ENCODE results near the gene AMN.
"Not testable (repeated sequence)": the region's sequence is repeated elsewhere in the genome, so short reads cannot be mapped to it uniquely, and the experiment has no call there.

AMN gene

DNA sequence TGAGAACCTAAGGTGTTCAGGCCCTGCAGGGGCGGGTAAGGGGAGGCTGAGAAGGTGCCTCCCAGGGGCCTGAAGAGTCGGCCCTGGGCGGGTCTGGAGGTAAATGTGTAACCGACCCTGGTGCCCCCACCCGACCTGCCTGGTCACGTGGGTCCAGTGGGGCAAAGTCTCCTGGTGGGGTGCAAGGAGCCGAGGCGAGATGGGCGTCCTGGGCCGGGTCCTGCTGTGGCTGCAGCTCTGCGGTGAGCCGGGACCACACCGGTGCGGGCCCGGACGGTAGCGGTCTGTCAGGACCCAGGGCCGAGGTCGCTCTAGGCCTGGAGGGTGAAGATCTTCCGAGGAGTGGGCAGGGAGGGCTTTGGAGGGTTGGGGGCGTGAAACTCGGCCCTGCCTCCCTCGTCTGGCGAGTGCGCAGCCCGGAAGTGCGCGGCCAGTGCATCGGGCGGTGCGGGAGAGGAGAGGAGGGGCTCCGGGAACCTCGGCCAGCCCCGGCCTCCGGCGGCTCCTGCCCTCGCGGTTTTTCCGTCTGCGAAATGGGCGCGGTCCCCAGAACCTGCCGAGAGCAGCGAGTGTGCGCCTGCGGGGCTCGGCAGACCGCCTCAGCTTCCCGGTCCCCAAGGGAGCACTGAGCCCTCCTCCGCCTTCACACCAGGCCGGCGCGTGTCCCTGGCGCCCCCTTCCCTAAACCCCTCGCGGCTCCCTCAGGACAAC, at the start of gene AMN:
Gene AMN, plus strand, starts transcription at position 174 of the 711 bp plus-strand sequence. Its CDS starts 26 bp downstream, at position 200.
- DNase-seq (ENCODE audit: low read depth) = no peak

DNA sequence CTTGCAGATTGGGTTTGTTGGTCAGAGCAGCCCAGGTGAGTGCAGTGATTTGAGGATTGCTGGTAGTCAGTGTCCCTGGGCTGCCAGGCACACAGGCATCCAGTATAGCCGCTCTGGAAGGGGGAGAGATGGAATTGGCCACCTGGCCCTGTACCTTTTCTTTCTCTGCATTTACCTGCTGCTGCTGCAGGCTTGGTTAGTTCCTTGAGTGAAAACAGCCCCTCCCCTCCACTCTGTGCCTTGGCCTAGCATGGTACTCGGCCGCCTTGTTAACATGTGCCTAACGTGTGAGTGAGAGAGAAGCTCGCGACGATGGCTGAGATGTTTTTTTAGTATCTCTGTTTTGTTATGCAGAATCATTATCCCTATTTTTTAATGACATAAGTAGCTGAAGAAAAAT, 49.3 kb upstream of the AMN start:
- no peak for DNase-seq (ENCODE audit: low read depth)

GRCh38 chr14:102873546-102874061, 48.9 kb upstream of the AMN start:
- no peak for DNase-seq (ENCODE audit: low read depth)

DNA sequence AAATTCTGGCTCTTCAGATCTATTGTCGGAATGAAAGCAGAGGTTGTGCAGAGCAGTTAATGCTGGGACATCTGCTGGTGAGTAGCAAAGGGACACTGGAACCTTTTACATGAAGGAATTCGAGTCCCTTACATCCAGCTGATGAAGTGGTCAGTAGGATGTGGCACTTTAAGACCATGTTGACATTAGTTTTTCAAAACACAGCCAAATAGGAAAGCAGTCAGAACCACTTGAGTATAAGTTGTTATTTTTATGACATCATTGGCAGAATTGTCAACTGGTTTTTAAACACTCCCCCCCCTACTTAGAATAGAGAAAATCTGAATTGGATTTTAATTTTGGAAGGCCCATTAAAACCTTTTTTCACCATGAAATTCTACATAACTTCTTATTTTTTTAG, 46.8 kb upstream of the AMN start:
- no peak for DNase-seq (ENCODE audit: low read depth)

- DNase-seq (ENCODE audit: low read depth) = not testable (repeated sequence)
Observed at GRCh38 chr14:102877511-102877910, 45.0 kb upstream of the AMN start.

- DNase-seq (ENCODE audit: low read depth) = no peak
Observed at GRCh38 chr14:102878174-102878969, 44.1 kb upstream of the AMN start.

GRCh38 chr14:102878970-102879460, 43.4 kb upstream of the AMN start:
- no peak for DNase-seq (ENCODE audit: low read depth)

DNA sequence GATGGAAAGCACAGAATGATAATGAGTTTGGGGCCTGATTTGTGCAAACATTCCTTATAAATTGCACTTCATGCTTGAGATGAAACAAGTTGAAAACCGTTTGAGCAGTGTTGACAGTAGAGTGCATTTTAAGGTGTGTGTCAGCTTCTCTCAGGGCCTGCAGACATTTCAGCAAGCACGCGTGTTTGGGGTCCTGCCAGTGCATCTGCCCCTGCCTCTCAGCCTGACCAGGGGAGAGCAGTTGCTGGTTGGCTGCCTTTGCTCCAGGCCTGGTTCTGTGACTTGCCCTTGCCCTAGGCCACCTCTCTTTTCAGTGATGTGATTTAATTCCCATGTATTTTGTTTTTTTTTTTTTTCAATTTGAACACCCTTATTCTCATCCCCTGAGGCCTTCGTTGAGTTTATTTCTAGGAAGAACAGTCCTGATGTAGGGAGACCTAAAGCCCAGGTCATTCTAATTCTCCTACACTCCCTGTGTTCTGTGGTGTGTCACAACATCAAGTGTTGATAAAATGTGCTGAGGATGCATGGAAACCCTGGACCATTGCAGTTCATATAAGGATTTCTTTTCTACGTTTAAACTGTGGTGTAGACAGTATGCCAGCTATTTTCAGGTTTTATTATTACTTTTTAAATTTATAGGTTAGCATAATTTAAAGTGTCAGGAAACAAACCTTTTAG, 40.1 kb upstream of the AMN start:
- DNase-seq (ENCODE audit: low read depth) = no peak

DNA sequence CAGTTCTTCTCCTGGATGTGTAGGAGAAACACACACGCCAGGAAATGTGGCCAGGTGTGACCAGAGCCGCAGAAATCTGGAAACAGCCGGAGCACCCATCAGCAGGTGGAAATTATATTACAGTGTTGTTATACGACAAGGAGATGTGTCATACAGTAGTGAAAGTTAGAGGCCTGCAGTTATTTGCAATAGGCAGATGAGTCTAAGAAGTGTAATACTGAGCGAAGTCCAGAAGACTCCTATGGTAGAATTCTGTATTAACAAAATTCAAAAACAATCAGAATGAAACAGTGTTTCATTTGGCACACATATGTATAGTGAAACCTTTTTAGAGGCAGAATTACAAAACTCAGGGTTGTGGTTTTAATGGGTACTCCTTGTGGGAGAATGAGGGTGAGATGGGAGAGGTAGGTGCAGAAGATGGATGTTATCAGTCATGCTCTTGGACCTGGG, 39.3 kb upstream of the AMN start:
- DNase-seq (ENCODE audit: low read depth) = no peak

DNA sequence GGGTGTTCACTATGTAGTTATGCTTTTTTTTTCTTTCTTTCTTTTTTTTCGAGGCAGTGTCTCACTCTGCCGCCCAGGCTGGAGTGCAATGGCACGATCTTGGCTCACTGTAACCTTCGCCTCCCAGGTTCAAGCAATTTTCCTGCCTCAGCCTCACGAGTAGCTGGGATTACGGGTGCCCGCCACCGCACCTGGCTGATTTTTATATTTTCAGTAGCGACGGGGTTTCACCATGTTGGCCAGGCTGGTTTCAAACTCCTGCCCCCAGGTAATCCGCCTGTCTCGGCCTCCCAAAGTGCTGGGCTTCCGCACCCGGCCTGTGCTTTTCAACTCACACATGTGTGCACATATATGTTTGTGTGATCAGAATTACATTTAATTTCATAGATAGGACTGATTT, 38.9 kb upstream of the AMN start:
- no peak for DNase-seq (ENCODE audit: low read depth)

DNA sequence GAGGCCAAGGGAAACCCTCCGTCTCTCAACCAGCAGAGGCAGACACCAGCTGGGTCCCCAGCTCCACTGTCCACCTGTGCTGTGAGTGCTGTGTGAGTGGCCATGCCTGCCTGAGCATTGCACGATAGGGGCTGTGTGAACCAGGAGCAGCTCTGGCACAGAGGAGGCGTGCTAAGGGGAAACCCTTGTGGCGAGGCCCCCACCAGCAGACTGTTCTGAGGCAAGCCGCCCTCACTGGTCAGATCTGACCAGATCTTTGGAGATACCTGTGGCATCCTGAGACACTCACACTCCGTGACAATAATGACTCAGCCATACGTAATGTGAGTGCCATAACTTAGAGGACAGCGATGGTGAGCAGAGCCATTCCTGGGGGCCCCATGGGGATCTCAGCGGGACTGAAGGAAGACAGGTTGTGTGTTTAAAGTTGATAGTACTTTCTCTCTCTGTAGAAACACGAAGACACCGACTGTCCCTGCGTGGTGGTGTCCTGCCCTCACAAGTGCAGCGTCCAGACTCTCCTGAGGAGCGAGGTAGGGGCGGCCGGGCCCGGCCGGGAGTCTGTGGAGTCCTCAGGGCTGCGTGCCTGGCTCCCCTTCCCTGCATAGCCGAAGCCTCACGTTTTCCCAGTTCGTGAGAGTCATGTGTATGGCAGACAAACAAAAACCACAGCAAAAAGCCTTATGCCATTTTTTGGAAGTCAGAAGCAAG, 36.6 kb upstream of the AMN start:
- DNase-seq (ENCODE audit: low read depth) = no peak

GRCh38 chr14:102888748-102889147, 33.7 kb upstream of the AMN start:
- DNase-seq (ENCODE audit: low read depth) = no peak

GRCh38 chr14:102889615-102890014, 32.8 kb upstream of the AMN start:
- DNase-seq (ENCODE audit: low read depth) = no peak

GRCh38 chr14:102891111-102891510, 31.4 kb upstream of the AMN start:
- no peak for DNase-seq (ENCODE audit: low read depth)

DNA sequence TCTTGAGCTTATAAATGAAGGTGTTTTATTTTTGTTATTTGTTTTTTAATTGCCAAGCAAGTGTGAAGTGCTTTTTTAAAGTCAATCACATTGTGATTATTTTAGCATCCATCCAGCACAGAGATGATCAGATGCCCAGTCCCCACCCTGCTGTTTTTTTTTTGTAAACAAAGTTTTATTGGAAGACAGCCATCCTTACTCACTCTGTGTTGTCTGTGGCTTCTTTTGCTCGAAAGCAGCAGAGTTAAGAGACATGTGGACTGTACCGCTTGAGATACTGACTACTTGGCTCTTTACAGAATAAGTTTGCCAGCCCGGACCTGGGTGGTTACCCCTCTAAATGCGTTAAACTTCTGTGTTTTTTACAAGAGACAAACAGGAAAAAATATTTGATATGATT, 30.9 kb upstream of the AMN start:
- DNase-seq (ENCODE audit: low read depth) = no peak

GRCh38 chr14:102892651-102893050, 29.8 kb upstream of the AMN start:
- no peak for DNase-seq (ENCODE audit: low read depth)

DNA sequence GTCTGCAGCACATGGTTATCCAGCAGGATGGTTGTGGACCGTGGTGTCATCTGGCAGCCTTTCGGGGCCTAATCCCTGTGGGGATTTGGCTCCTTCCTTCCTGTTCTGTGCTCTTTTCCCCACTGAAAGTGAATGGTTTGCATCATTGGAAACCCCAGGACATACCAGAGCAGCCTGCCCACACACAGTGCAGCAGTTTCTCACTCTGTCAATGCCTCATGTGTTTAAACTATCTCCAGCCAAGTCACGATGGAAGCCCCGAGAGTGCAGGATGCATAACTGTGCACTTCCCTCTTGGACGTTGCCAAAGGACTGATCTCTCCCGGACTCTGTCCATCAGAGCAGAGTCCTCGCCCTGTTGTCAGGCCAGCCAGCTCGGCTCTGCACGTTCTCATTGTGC, 29.0 kb upstream of the AMN start:
- DNase-seq (ENCODE audit: low read depth) = no peak

GRCh38 chr14:102896735-102897134, 25.7 kb upstream of the AMN start:
- not testable (repeated sequence) for DNase-seq (ENCODE audit: low read depth)

DNA sequence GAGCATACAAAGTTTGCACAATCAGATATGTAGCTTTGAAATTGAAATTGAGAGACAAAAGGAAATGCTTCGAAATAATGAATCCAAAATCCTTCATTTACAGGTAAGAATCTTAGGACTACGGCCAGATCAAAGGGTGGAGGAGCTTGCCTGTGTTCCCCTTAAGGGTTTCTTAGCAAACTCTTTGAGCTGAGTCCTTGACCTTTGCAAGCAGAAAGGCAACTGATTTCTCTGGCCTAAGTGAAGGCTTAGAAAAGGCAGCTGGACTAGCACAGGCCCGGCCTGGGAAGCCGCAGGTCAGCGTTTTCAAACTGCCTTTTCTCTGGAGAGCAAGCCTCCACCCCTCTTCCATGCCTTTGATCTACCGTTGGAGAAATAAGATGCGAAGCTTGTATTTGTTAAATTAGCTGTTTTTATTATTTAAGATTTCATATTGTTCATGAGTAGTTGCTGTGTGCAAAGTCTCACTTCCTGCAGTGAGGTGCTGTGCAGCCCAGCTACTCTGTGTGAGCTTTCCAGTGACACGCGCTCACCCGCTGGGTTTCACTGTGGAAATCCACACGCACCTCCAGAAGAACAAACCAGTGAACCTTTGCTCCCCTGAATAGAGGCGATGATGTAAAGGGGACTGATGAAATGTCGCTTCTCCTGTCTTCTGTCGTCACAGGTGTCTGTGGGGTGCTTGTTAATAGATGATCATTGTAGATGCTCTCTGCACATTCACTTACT, 25.0 kb upstream of the AMN start:
- DNase-seq (ENCODE audit: low read depth) = no peak

DNA sequence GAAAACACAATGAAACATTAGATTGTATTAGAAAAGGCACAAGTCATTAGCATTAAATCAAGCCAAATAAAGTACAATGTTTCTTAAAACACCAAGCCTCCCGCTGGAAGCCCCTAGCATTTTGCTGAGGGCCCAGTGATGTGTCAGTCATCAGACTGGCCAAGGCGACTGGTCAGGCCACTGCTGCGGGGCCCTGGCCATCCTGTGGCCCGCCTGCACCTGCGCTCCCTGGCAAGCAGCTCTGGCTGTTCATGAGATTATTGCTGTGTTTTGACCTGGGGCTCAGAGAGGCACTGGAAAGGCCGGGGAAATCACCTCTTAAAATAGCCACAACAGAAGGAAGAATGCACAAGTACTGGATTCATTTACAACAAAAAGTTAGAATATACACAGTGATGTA, 24.2 kb upstream of the AMN start:
- no peak for DNase-seq (ENCODE audit: low read depth)
